Testis (tissue), 2 donors: ENCODE data around the gene TRIM41.

Experiments
- POLR2A ChIP-seq: fragments of 450-650 bp; IDR thresholded peaks from one replicate; pipeline ENCODE4 v1.6.1; 2017; ENCODE audit warnings: antibody characterized with exemption, mild to moderate bottlenecking, moderate library complexity
- TF ChIP-seq, protein P1 (sequence below), 3 experiments: fragments of 450-650 bp in 2 of 3; fragments of 200-600 bp in 1 of 3; sonication (generic) in 1 of 3; IDR thresholded peaks; one replicate each; pipeline ENCODE4 v1.5.1; 2016 to 2019; ENCODE audit warnings: antibody characterized with exemption in 3 of 3, mild to moderate bottlenecking in 2 of 3, moderate library complexity in 1 of 3

DNA sequence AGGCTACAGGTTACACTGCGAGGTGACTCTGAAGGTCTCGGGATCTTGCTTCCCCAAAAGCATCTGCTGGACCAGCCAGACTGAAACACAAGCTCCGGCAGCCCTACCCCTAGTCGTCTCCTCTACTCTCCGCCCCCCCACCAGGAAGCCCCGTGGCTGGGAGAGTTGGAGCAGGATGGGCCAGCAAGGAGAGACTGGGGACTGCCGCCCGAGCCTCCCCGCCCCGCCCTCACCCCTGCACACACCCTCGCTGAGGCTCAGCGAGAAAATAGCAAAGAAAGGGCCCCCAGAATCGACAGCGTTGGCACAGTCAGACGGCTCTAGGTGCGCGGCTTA lies 19.3 kb upstream of the TRIM41 start:
- TF ChIP-seq, protein P1, sequence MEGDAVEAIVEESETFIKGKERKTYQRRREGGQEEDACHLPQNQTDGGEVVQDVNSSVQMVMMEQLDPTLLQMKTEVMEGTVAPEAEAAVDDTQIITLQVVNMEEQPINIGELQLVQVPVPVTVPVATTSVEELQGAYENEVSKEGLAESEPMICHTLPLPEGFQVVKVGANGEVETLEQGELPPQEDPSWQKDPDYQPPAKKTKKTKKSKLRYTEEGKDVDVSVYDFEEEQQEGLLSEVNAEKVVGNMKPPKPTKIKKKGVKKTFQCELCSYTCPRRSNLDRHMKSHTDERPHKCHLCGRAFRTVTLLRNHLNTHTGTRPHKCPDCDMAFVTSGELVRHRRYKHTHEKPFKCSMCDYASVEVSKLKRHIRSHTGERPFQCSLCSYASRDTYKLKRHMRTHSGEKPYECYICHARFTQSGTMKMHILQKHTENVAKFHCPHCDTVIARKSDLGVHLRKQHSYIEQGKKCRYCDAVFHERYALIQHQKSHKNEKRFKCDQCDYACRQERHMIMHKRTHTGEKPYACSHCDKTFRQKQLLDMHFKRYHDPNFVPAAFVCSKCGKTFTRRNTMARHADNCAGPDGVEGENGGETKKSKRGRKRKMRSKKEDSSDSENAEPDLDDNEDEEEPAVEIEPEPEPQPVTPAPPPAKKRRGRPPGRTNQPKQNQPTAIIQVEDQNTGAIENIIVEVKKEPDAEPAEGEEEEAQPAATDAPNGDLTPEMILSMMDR (IDR thresholded peaks at IDR 0.05), result no peak
- no peak for TF ChIP-seq POLR2A
